ENCODE data around the gene RDH5. TPM values are rescaled to one million over a fixed set of nuclear protein-coding genes. Genes with fewer than 3 reads are reported as not detected.
A peak's percentile ranks its signal among the peaks of the same experiment; 100 is the strongest.

Gene RDH5
- total and polyA plus RNA-seq, 9 donors: 3.7 to 8.9 (median 5.9) TPM

DNA sequence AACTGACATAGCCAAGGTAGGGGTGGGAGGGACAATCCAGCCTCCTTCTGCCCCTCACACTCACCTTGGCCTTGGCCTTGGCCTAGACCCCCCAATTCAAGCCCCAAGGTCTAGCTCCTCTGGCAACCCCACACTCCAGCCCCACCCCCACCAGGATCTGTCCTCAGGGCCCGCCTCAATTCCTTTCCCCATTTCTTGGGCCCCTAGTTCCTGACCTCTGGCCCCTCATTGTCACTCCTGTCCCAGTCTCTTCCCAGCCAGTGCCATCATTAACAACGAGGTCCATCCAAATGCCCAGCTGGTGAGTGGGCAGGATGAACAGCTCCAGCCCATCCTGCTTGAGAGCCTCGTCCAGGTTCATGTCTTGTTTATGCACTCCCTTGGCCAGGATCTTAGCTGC lies 15.9 kb downstream of the RDH5 start:
- Histone ChIP-seq H3K9me3 (no peaks in the 10 kb centered on the region), H3K27me3 (no peaks in the 10 kb centered on the region), H3K4me1 (ENCODE audit: insufficient read depth) (no peaks in the 10 kb centered on the region), H3K36me3 (no peaks in the 10 kb centered on the region), H3K4me3 (no peak overlapping the region), H3K27ac (no peak overlapping the region)
- TF ChIP-seq POLR2A (IDR thresholded peaks at IDR 0.05): no peak
- TF ChIP-seq, protein P1, sequence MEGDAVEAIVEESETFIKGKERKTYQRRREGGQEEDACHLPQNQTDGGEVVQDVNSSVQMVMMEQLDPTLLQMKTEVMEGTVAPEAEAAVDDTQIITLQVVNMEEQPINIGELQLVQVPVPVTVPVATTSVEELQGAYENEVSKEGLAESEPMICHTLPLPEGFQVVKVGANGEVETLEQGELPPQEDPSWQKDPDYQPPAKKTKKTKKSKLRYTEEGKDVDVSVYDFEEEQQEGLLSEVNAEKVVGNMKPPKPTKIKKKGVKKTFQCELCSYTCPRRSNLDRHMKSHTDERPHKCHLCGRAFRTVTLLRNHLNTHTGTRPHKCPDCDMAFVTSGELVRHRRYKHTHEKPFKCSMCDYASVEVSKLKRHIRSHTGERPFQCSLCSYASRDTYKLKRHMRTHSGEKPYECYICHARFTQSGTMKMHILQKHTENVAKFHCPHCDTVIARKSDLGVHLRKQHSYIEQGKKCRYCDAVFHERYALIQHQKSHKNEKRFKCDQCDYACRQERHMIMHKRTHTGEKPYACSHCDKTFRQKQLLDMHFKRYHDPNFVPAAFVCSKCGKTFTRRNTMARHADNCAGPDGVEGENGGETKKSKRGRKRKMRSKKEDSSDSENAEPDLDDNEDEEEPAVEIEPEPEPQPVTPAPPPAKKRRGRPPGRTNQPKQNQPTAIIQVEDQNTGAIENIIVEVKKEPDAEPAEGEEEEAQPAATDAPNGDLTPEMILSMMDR (IDR thresholded peaks at IDR 0.05): no peak
- TF ChIP-seq EP300 (IDR thresholded peaks at IDR 0.05): no peak
- intact Hi-C loops (cut with DNase I): loop anchor here in 2 of 4 donors (5.0 to 10.0 kb wide), 2 partner anchors 196 to 899 kb away; partner anchors contain the start of genes BAZ2A (in 1 of the 2) and DGKA (in 1 of the 2)
- 29 to 39% (median 37%) methylated on average over 3 of the region's 3 CpGs for WGBS, 3 donors
- DNase-seq: no peak

DNA sequence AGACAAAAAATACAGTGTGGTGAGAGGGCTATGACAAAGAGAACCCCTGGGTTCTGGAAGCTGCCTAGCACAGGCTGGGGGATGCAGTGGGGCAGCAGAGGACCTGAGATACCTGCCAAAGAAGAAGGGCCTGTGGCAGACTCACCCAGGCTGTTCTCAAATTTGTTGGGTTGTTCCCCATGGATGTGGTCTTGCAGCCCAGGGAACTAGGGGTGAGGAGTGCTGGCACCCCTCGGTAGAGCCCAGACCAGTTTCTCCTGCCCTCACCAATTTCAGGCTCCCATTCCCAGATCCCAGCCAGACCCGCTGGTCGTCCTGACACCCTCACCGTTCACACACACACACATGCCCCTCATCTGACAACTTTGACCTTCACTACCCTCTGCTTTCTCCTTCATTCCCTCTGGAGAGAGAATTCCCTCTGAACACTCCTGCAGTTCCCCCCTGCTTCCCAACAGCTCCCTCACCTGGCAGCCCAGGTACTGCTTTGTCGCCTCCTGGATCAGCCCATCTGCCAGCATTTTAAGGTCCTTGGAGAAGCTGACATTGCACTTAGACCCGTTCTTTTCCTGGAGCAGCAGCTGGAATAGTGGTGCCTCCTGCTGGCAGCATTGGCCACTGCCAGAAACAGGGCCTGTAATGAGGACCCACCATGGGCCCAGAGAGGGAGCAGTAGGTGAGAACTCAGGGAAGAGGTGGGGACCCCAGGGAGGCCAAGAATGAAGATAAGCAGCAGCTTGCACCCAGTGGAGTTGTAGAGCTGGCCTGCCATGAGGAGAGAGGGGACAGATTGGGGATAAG lies 16.8 kb downstream of the RDH5 start:
- TF ChIP-seq, protein P1 (IDR thresholded peaks at IDR 0.05): peak in 2 of 3 donors; percentile 29 to 33
- no peak for TF ChIP-seq POLR2A (IDR thresholded peaks at IDR 0.05)
- peak in 2 of 5 donors; percentile 66 for DNase-seq
- 25 to 38% (median 25%) methylated on average over 6 of the region's 6 CpGs for WGBS, 3 donors
- peak overlapping the region in 1 of 2 donors; percentile 75 for H3K27ac ChIP-seq
- H3K27me3 ChIP-seq: no peaks in the 10 kb centered on the region
- H3K4me3 ChIP-seq: no peak overlapping the region
- intact Hi-C loops (cut with DNase I): loop anchor here in 2 of 4 donors (5.0 to 10.0 kb wide), 2 partner anchors 195 to 898 kb away; partner anchors contain the start of genes BAZ2A (in 1 of the 2) and DGKA (in 1 of the 2)
- H3K36me3 ChIP-seq: no peaks in the 10 kb centered on the region
- H3K4me1 ChIP-seq (ENCODE audit: insufficient read depth): no peaks in the 10 kb centered on the region
- H3K9me3 ChIP-seq: no peaks in the 10 kb centered on the region

DNA sequence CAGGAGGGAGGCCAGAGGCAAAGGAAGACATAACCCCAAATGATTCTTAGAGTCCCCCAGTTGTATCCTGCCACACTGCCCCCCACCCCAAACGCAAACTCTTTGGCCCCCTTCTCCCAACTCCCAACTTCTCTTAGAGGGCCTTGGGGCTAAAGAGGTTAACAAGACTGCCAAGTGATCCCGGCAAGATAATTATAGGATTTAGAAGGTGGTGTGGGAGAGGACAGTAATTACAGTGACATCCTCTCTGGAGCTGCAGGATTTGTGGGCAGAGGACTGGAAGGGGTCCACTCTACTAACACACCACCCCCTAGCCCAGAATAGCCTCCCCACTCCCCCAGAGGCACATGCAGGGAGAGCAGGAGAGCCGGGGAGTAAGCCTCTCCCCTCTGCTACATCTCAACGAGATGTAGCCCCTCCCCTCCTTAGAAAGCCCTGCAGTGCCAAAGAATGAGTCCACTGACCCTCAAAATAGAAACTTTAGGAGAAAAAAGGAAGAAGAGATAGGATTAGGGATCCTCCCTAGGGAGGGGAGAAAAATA lies 17.5 kb downstream of the RDH5 start:
- Histone ChIP-seq H3K4me3 (no peak overlapping the region), H3K27me3 (no peaks in the 10 kb centered on the region), H3K36me3 (no peaks in the 10 kb centered on the region), H3K9me3 (no peaks in the 10 kb centered on the region), H3K4me1 (ENCODE audit: insufficient read depth) (no peaks in the 10 kb centered on the region), H3K27ac (peak overlapping the region in 1 of 2 donors; percentile 75)
- 2 to 10% (median 3%) methylated on average over 4 of the region's 4 CpGs for WGBS, 3 donors
- intact Hi-C loops (cut with DNase I): loop anchor here in 3 of 4 donors (2.0 to 10.0 kb wide), 4 partner anchors 195 to 897 kb away; partner anchors contain the start of genes BAZ2A (in 1 of the 3) and DGKA (in 1 of the 3)
- DNase-seq: no peak
- TF ChIP-seq, protein P1 (IDR thresholded peaks at IDR 0.05): no peak
- no peak for TF ChIP-seq EP300 (IDR thresholded peaks at IDR 0.05)
- no peak for TF ChIP-seq POLR2A (IDR thresholded peaks at IDR 0.05)

DNA sequence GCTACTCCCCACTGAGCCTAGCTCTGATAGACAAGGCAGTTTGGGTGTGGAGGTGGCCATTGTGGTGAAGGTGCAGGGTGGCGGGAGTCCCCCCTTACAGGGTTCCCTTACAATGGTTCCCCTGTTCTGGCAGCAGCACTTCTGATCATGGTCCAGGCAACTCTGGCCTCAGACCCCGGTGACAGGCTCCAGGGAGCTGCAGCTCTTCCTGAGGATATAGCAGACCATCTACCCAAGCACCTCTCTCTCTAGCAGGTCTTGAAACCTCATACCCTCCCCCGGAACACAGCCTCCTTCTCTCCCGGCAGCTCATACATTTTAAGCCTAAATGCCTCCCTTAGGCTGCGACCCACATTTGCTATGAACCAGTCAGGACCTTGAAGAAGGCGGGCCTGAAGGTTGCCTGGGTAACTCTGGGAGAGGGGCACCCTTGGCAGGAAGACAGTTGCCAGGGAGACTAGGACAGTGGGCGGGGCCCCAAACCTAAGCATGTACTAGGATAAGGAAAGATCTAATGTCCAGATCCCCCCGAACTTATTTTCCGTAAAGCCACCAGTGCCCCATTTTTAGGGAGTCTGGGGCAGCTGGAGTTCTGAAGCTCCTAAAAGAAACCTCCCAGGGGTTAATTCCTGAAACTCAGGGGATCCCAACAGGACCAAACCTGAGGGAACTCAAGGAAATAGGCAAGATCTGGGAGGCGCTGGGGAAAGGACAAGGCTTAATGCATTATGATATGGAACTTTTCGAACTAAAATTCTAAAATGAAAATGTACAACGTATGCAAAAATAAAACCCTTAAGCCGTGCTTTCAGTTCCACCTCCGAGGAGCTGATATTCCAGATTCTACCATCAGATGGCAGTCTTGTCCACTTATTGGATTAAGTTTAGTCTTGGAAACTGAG lies 18.2 kb downstream of the RDH5 start:
- intact Hi-C loops (cut with DNase I): loop anchor here in 3 of 4 donors (2.0 to 10.0 kb wide), 4 partner anchors 194 to 896 kb away; partner anchors contain the start of genes BAZ2A (in 1 of the 3) and DGKA (in 1 of the 3)

More for the DNA sequence above, 18.2 kb downstream of the RDH5 start:
- H3K4me1 ChIP-seq (ENCODE audit: insufficient read depth): no peaks in the 10 kb centered on the region
- no peaks in the 10 kb centered on the region for H3K36me3 ChIP-seq
- H3K4me3 ChIP-seq: peak overlapping the region; percentile 51
- H3K27ac ChIP-seq: peak overlapping the region in 1 of 2 donors; percentile 75
- peak; percentile 87 to 91 (median 87) for DNase-seq
- no peaks in the 10 kb centered on the region for H3K9me3 ChIP-seq
- WGBS, 3 donors: 0 to 1% (median 1%) methylated on average over 14 of the region's 14 CpGs
- TF ChIP-seq, protein P1 (IDR thresholded peaks at IDR 0.05): peak; percentile 75 to 94 (median 93)
- TF ChIP-seq POLR2A (IDR thresholded peaks at IDR 0.05) (peak; percentile 12), EP300 (IDR thresholded peaks at IDR 0.05) (no peak)
- no peaks in the 10 kb centered on the region for H3K27me3 ChIP-seq
